HG02623 (cell line): ENCODE results near the gene ZNF556.
"Not testable (repeated sequence)": the region's sequence is repeated elsewhere in the genome, so short reads cannot be mapped to it uniquely, and the experiment has no call there.

Experiments used
- ATAC-seq: cut with Tn5 transposase; IDR thresholded peaks from one replicate; pipeline ENCODE4 v1.9.1; 2021; ENCODE audit warnings: moderate library complexity; ENCODE audit not compliant: unreplicated experiment

The ZNF556 gene

DNA sequence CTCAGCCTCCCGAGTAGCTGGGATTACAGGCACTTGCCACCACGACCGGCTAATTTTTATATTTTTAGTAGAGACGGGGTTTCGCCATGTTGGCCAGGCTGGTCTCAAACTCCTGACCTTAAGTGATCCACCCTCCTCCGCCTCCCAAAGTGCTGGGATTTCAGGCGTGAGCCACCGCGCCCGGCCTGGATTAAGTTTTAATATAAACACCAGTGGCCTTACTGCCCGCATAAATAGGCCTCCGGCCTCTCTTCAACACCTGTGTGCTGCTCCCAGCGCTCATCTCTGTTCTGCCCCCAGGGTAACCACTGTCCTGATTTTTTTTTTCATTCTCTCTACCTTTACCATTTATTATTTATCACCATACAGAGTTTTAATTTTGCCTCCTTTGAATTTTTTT, 36.2 kb downstream of the ZNF556 start:
- not testable (repeated sequence) for ATAC-seq

- ATAC-seq: no peak
Measured at GRCh38 chr19:2905918-2906519, 38.9 kb downstream of the ZNF556 start.

- no peak for ATAC-seq
Measured at GRCh38 chr19:2906631-2907195, 39.6 kb downstream of the ZNF556 start.

DNA sequence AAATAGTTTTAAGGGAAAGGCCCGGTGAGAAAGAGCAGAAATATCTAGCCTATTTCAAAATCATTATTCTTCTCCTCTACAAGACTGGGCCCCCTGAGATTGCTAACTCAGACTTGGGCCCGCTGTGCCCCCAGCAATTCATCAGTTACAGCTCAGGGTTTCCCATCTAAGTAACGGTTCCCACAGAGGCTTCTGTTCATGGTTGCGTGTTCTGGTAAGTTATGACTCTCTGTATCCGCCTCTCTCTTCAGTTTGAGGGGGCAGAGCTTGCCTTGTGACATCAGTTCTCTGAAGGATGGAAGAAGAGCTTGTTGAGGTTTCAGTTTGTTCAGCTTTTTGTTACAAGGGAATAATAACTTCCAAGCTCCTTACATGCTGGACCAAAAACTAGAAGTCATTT, 45.2 kb downstream of the ZNF556 start:
- ATAC-seq: no peak

DNA sequence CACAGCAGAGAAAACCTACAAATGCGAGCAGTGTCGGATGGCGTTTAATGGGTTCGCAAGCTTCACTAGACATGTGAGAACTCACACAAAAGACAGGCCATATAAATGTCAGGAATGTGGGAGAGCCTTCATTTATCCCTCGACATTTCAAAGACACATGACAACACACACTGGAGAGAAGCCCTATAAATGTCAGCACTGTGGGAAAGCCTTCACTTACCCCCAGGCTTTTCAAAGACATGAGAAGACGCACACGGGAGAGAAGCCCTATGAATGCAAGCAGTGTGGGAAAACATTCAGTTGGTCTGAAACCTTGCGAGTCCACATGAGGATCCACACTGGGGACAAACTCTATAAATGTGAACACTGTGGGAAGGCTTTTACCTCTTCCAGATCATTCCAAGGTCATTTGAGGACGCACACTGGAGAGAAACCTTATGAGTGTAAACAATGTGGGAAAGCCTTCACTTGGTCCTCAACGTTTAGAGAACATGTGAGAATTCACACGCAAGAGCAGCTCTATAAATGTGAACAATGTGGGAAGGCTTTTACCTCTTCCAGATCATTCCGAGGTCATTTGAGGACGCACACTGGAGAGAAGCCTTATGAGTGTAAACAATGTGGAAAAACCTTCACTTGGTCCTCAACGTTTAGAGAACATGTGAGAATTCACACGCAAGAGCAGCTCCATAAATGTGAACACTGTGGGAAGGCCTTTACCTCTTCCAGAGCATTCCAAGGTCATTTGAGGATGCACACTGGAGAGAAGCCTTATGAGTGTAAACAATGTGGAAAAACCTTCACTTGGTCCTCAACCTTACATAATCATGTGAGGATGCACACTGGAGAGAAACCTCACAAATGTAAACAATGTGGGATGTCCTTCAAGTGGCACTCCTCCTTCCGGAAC, 50.4 kb downstream of the ZNF556 start:
- no peak for ATAC-seq

DNA sequence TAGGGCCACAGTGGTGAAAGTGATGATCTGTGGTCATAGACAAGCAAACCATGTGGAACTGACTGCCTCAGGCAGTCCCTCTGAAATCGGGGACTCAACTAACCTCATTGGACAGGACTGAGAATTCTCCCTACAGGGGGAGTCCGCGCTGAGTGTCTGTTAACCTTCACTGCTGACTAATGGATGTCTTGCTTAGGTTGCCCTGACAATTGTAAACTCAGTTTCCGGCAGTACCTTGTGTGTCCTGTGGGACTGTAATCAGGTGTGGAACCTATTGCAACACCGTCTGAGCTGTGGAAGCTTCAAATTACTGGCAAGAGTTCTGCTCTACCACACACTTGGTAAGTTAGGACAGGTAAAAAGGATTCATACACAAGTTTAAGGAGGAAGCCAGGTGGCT, 55.9 kb downstream of the ZNF556 start:
- no peak for ATAC-seq

DNA sequence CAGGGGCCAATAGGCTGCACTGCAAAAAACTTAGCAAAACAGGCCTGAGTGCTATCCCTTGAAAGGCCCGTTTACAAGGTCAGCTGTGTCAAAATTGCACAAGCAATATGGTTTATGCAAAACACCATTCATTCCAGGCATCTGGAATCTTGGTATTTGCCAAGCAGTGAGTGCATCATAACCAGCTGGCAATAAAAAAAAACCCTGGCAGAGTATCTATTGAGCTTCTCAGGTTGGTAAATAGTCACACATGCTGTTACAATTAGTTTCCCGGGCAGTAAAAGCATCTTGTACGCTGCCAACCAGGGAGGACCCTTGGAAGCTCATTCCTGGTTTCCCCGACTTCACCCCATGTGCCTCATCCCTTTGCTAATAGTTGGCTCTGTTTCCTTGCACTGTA, 56.4 kb downstream of the ZNF556 start:
- no peak for ATAC-seq

- no peak for ATAC-seq
Measured at GRCh38 chr19:2926341-2927031, 59.4 kb downstream of the ZNF556 start.

DNA sequence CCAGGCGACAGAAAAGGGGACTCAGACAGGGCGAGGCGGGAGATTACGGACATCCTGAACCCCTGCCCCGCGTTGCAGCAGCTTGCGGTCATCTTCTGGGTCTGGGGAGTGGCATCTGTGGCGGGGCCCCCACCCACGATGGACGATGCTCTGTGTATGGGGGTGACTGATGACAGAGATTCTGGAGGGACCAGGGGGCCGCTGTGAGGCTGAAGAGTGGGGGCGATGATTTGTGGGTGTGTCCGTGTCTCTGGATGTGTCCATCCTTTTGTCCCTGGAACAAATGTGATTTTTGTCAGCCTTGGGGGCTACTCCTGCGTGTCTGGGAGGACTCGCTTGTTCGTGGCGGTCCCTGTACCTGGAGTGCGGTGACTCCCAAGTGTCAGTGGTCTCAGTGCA, 59.9 kb downstream of the ZNF556 start:
- no peak for ATAC-seq
